ENCODE measurements around the gene CNPY1. TPM values are rescaled to one million over a fixed set of nuclear protein-coding genes. Genes with fewer than 3 reads are reported as not detected.

Gene CNPY1
- total RNA-seq, 1 experiment from 2014 or later, result not detected

DNA sequence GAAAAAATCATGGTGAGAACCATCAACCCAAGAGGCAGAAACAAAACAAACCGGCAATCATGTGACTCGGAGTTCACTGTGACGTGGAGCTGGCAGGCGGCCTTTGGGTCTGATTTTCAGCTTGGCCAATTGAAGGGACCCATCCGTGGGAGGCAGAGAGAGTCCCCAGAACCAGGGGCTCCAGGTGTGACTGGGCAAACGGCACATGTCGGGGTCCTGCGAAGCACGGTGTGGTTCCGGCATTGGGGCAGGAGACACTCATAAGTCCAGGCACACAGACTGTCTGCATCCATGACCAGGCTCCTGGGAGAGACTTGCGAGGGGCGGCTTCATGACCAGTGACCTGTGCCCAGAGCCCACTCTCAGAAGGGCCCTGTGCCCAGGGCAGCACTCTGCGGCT, 12.6 kb upstream of the CNPY1 start:
- DNase-seq, result no peak
- intact Hi-C loops (cut with micrococcal nuclease; ENCODE audit: unreplicated experiment), result no loop called here
- no peak overlapping the region for H3K4me2 ChIP-seq
- peaks cover 96% of the 10 kb centered on the region for H3K27me3 ChIP-seq (ENCODE audit: insufficient read depth, low read depth)
- no peaks in the 10 kb centered on the region for H3K79me2 ChIP-seq (ENCODE audit: low read depth)
- no peaks in the 10 kb centered on the region for H3K4me1 ChIP-seq (replicated peaks; ENCODE audit: insufficient read depth)
- no peaks in the 10 kb centered on the region for H3K36me3 ChIP-seq (ENCODE audit: low read depth)
- no peak overlapping the region for H3K27ac ChIP-seq
- no peaks in the 10 kb centered on the region for H3K9me2 ChIP-seq (ENCODE audit: insufficient read depth)
- BruUV-seq (replicated peaks), result no TSS peak
- ChIA-PET POLR2A (ENCODE audit: unreplicated experiment) (no interaction called here), CTCF (no interaction called here)
- no peaks in the 10 kb centered on the region for H3F3A ChIP-seq (ENCODE audit: insufficient read depth, low read depth)
- no peak overlapping the region for H3K4me3 ChIP-seq
- TF ChIP-seq EZH2 (IDR thresholded peaks at IDR 0.05; ENCODE audit: low read depth), result no peak
- TF ChIP-seq, protein P1, sequence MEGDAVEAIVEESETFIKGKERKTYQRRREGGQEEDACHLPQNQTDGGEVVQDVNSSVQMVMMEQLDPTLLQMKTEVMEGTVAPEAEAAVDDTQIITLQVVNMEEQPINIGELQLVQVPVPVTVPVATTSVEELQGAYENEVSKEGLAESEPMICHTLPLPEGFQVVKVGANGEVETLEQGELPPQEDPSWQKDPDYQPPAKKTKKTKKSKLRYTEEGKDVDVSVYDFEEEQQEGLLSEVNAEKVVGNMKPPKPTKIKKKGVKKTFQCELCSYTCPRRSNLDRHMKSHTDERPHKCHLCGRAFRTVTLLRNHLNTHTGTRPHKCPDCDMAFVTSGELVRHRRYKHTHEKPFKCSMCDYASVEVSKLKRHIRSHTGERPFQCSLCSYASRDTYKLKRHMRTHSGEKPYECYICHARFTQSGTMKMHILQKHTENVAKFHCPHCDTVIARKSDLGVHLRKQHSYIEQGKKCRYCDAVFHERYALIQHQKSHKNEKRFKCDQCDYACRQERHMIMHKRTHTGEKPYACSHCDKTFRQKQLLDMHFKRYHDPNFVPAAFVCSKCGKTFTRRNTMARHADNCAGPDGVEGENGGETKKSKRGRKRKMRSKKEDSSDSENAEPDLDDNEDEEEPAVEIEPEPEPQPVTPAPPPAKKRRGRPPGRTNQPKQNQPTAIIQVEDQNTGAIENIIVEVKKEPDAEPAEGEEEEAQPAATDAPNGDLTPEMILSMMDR (conservative IDR thresholded peaks at IDR 0.05), result no peak
- no peaks in the 10 kb centered on the region for H4K20me1 ChIP-seq (ENCODE audit: insufficient read depth)
- H3K9me3 ChIP-seq (ENCODE audit: insufficient read depth, low read depth), result no peaks in the 10 kb centered on the region
- no peak overlapping the region for H2AFZ ChIP-seq

DNA sequence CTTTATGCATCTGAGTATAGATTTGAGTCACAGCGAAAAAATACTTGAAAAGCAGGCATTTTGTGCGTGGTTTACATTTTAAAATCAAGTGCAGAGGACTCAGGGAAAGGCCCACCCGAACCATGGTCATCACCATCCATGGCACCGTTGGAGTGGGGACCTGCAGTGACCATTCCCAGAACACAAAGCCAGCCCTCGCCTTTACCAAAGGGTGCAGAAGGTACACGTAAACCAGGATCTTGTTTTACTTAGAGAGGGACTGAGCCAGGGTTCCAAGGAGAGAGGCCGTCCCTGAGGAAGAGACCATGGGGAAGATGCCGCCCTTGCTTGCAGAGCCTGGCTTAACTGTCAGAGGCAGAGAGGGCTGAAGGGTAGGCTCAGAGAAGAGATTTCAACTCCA, 12.0 kb upstream of the CNPY1 start:
- intact Hi-C loops (cut with micrococcal nuclease; ENCODE audit: unreplicated experiment), result no loop called here
- no peak for TF ChIP-seq EZH2 (IDR thresholded peaks at IDR 0.05; ENCODE audit: low read depth)
- TF ChIP-seq, protein P1 (conservative IDR thresholded peaks at IDR 0.05), result no peak
- no TSS peak for BruUV-seq (replicated peaks)
- POLR2A ChIA-PET (ENCODE audit: unreplicated experiment), result no interaction called here
- peaks cover 97% of the 10 kb centered on the region for H3K27me3 ChIP-seq (ENCODE audit: insufficient read depth, low read depth)
- CTCF ChIA-PET, result no interaction called here
- no peak overlapping the region for H3K4me2 ChIP-seq
- no peaks in the 10 kb centered on the region for H3K9me3 ChIP-seq (ENCODE audit: insufficient read depth, low read depth)
- H4K20me1 ChIP-seq (ENCODE audit: insufficient read depth), result no peaks in the 10 kb centered on the region
- H2AFZ ChIP-seq, result no peak overlapping the region
- H3K36me3 ChIP-seq (ENCODE audit: low read depth), result no peaks in the 10 kb centered on the region
- H3K27ac ChIP-seq, result no peak overlapping the region
- no peak for DNase-seq
- H3K9me2 ChIP-seq (ENCODE audit: insufficient read depth), result no peaks in the 10 kb centered on the region
- no peak overlapping the region for H3K4me3 ChIP-seq
- H3F3A ChIP-seq (ENCODE audit: insufficient read depth, low read depth), result no peaks in the 10 kb centered on the region
- H3K4me1 ChIP-seq (replicated peaks; ENCODE audit: insufficient read depth), result no peaks in the 10 kb centered on the region
- no peaks in the 10 kb centered on the region for H3K79me2 ChIP-seq (ENCODE audit: low read depth)

DNA sequence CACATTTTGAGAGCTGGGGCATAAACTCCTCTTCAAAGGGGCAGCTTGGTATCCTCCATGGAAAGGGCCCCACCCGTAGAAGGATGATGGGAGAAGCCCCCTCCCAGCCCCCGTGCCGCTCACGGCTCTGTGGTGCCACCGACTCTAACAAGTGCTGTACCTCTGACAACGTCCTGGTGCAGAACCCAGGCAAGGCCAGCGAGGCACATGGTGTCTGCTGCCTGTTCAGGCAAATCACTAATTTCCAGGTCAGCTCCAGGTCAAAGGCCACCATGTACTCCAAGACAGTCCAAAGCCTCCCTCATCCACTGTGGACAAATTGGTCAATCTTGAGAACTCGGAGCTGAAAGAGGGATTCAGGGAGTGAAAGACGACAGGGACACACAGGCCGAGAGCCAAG, 11.4 kb upstream of the CNPY1 start:
- CTCF ChIA-PET, result no interaction called here
- H3K9me3 ChIP-seq (ENCODE audit: insufficient read depth, low read depth), result no peaks in the 10 kb centered on the region; the same call in 1 of the 2 replicates
- H2AFZ ChIP-seq, result no peak overlapping the region
- no peak overlapping the region for H3K4me3 ChIP-seq
- no peaks in the 10 kb centered on the region for H4K20me1 ChIP-seq (ENCODE audit: insufficient read depth)
- no peak for DNase-seq
- no peaks in the 10 kb centered on the region for H3K36me3 ChIP-seq (ENCODE audit: low read depth)
- BruUV-seq (replicated peaks), result no TSS peak
- H3K4me1 ChIP-seq (replicated peaks; ENCODE audit: insufficient read depth), result no peaks in the 10 kb centered on the region
- H3K27me3 ChIP-seq (ENCODE audit: insufficient read depth, low read depth), result peaks cover 98% of the 10 kb centered on the region
- no peaks in the 10 kb centered on the region for H3K9me2 ChIP-seq (ENCODE audit: insufficient read depth)
- H3K4me2 ChIP-seq, result no peak overlapping the region
- POLR2A ChIA-PET (ENCODE audit: unreplicated experiment), result no interaction called here
- H3K79me2 ChIP-seq (ENCODE audit: low read depth), result no peaks in the 10 kb centered on the region
- no peaks in the 10 kb centered on the region for H3F3A ChIP-seq (ENCODE audit: insufficient read depth, low read depth)
- no peak overlapping the region for H3K27ac ChIP-seq
- TF ChIP-seq EZH2 (IDR thresholded peaks at IDR 0.05; ENCODE audit: low read depth), result no peak
- TF ChIP-seq, protein P1 (conservative IDR thresholded peaks at IDR 0.05), result no peak
- intact Hi-C loops (cut with micrococcal nuclease; ENCODE audit: unreplicated experiment), result no loop called here
